RPMI8226 (cell line): ENCODE data around the gene MSMO1.
"Not testable (repeated sequence)": the region's sequence is repeated elsewhere in the genome, so short reads cannot be mapped to it uniquely, and the experiment has no call there.

ENCODE experiments used
- DNase-seq: peaks from one replicate; pipeline ENCODE4 v3.0.0-alpha.2; 2015

MSMO1 gene

GRCh38 chr4:165327211-165328100 is at the start of gene MSMO1:
Gene MSMO1 (plus strand): TSS chr4:165327669. CDS start chr4:165333371, 5,702 bp downstream.
- DNase-seq: peak; percentile 97

GRCh38 chr4:165279531-165279930 is 47.9 kb upstream of the MSMO1 start:
- not testable (repeated sequence) for DNase-seq

GRCh38 chr4:165284697-165285096 is 42.8 kb upstream of the MSMO1 start:
- not testable (repeated sequence) for DNase-seq

- not testable (repeated sequence) for DNase-seq
Measured at GRCh38 chr4:165286619-165287340, 40.7 kb upstream of the MSMO1 start.

- DNase-seq: no peak
Measured at GRCh38 chr4:165288226-165288625, 39.2 kb upstream of the MSMO1 start.

- DNase-seq: no peak
Measured at GRCh38 chr4:165288639-165289422, 38.6 kb upstream of the MSMO1 start.

- no peak for DNase-seq
Measured at GRCh38 chr4:165289423-165289785, 38.1 kb upstream of the MSMO1 start.

GRCh38 chr4:165293061-165293460 is 34.4 kb upstream of the MSMO1 start:
- no peak for DNase-seq

GRCh38 chr4:165293927-165294649 is 33.4 kb upstream of the MSMO1 start:
- DNase-seq: no peak

GRCh38 chr4:165294907-165295306 is 32.6 kb upstream of the MSMO1 start:
- DNase-seq: peak; percentile 4

GRCh38 chr4:165297626-165298025 is 29.8 kb upstream of the MSMO1 start:
- no peak for DNase-seq

GRCh38 chr4:165299399-165300060 is 27.9 kb upstream of the MSMO1 start:
- DNase-seq: no peak

GRCh38 chr4:165301833-165302232 is 25.6 kb upstream of the MSMO1 start:
- peak; percentile 36 for DNase-seq

- DNase-seq: no peak
Measured at GRCh38 chr4:165302658-165303057, 24.8 kb upstream of the MSMO1 start.

GRCh38 chr4:165308166-165308565 is 19.3 kb upstream of the MSMO1 start:
- no peak for DNase-seq

GRCh38 chr4:165308606-165309005 is 18.9 kb upstream of the MSMO1 start:
- no peak for DNase-seq

GRCh38 chr4:165309456-165309855 is 18.0 kb upstream of the MSMO1 start:
- no peak for DNase-seq

- DNase-seq: no peak
Measured at GRCh38 chr4:165312506-165312905, 15.0 kb upstream of the MSMO1 start.

- no peak for DNase-seq
Measured at GRCh38 chr4:165319030-165319429, 8.4 kb upstream of the MSMO1 start.

- no peak for DNase-seq
Measured at GRCh38 chr4:165319509-165319908, 8.0 kb upstream of the MSMO1 start.

GRCh38 chr4:165324236-165324917 is 3.1 kb upstream of the MSMO1 start:
- DNase-seq: no peak
